HG02870 (cell line): ENCODE results near the gene DGKI.

Experiments
- ATAC-seq: cut with Tn5 transposase; IDR thresholded peaks from one replicate; pipeline ENCODE4 v1.9.1; 2021; ENCODE audit warnings: mild to moderate bottlenecking, moderate library complexity; ENCODE audit not compliant: unreplicated experiment

DGKI gene

GRCh38 chr7:137692399-137692798, 154.4 kb downstream of the DGKI start:
- ATAC-seq, result no peak

DNA sequence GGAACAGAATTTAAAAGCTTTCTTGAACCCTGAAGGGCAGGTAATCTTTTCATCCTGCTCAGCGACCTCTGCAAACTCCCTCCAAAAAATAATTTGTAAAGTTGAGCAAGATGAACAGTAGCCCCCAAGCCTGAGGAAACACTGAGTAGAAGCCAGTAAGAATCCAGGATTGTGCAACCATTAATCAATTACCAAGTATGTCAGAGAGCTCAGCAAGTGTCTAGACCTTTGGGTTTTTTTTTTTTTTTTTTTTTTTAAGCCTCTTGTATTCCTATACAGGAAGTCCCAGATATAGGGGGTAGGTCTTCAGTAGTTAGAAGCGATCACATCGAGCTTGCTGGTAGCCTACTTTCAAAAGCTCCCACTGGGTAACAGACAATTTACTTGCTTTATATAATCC, 155.2 kb downstream of the DGKI start:
- ATAC-seq, result no peak

DNA sequence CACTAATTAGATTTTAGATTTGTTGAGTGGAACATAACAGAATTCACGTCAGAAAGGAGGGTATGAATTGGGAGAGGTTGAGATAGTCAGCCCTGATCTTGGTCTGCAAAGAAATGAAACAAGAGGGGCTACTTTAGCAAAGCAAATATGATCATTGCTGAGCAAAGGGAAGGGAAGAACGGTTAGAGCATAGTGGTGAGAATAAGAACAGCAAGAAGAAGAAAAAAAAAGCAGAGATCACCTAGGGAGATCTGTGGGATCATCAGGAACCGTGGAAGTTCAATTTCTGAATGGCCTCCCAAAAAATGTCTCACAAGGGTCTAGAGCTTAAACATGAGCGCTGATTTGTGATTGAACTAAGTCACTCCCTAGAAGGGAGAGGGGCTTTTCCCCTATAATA, 156.1 kb downstream of the DGKI start:
- no peak for ATAC-seq

DNA sequence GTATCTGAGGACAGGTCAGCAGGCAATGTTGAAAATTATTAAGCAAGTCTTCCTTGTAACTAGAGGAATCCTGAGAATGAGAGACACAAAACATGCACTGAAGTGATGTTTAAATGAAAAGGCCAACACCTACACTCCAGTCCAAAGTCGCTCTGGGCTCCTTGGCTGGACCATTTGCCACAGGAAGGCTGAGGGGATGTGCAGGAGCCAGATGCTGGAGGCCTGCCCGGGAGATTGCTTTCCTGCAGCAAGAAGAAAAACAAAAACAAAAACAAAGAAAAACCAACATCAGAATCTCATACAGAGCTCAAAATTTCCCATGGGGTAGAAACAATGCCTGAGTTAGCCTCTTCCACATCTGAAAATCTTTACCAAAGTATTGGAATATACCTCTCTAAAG, 157.0 kb downstream of the DGKI start:
- ATAC-seq, result no peak

DNA sequence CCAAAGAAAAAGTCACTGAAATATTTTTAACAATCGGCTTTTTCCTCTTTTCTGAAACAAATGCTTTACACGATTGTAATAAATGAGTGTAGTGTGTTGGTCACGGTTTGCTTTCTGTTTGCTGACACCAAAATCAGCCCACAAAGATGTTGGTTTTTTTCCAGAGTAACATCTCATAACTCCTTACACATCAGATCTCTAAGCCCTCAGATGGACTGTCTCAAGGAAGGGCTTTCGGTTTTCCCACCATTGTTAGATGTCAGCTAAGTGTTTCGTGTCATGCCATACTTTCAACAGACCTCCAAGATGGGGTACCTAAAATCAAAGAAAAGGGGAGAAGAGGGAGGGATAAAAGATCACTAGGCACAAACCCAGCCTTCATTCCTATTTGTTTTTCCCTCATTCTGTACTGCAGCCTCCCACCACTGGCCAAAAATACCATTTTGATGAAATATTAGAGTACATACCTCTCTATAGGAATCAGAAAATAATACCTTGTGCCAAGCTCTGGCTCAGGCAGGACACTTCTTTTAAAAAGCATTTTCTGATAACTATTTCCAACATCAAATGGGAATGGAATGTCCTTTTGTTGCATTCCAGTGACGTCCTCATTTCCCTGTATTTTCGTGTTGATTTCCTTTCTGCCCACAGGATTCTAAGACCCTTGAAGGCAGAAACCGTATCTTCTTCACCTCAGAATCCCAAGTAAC, 159.1 kb downstream of the DGKI start:
- ATAC-seq, result no peak

DNA sequence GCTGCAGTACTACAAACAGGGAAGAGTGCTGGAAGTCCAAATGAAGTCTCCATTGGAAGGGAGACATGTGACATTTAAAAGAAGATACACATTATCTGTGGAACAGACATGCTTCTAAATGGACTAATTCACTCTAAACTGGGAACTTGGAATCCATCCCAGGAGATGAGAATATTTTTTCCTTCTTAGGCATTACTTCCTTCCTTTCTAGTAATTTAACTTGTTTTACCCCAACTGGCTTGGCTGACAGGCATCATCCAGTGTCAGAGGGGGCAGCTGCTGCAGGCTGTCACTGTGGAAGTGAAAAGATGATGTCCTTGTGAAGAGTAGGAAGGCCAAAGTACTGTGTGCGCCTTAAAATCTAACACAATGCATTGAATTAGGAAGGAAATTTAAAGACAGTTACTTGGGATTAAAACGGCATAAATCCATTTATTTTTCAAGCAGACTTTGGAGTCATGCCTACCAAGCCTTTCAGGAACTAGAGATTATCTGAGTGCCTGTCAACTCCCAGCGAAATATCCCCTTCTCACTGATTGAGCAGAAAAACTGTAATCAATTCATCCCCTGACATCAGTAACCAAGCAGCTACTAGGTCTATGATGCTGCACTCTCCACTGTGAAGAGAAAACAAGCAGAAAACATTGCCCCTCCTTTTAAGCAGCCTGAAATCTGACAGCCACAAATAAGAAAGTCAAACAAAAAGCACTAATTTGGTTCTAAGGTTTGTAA, 161.2 kb downstream of the DGKI start:
- ATAC-seq, result no peak

- no peak for ATAC-seq
Measured at GRCh38 chr7:137684776-137685175, 162.0 kb downstream of the DGKI start.

DNA sequence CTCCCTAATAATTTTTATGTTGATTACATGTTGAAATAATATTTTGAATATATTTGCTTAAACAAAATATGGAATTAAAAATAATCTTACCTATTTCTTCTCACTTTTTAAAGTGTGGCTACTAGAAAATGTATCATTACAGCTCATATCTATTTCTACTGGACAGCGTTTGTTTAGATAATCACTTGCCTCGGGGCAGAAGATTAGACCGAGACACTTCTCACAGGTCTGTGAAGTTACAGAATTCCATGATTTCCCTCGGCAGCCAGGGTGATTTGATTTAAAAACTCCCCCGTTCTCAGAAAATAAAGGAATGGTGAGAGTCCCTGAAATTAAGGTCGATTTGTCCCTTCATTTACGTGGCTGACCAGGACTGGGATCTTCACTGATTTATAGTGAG, 162.5 kb downstream of the DGKI start:
- no peak for ATAC-seq

- ATAC-seq, result no peak
Measured at GRCh38 chr7:137682596-137682995, 164.2 kb downstream of the DGKI start.

- no peak for ATAC-seq
Measured at GRCh38 chr7:137681657-137682562, 164.9 kb downstream of the DGKI start.

DNA sequence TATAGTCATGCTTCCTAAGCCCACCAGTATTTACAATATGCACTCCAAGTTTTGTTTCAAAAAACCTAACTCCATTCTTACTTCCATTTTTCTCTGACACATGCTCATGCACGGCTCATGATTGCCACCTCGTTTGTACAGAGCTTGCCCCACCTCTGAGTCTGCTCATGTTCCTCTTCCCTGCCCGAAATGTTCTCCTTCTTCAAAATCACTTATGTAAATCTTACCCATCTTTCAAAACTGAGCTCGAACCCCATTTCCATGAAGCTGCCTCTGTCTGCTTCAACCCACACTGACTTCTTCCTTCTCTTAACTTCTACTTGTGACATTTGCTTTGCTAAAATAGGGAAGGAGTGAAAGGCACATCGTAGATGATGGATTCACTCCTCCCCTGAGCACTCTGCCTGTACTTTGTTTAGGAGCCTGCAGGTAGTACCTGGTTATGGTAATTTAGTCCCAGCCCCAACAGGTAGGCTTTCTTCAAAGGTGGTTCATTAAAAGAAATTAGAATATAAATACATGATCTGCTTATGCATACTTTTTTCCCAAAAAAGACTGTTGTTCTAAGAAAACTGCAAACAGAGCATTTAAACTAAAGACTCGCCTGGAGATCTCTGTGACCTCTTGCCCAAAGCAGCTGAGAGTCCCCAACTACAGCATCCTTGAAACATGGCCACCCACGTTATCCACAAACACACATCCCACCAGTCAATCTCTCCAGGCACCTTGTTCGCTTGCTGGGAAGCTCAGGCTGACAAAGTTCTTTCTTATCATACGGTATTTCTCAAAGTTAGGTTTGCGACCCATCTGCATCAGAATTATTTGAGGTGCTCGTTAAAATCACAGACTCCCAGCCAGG, 172.0 kb downstream of the DGKI start:
- ATAC-seq, result no peak

- no peak for ATAC-seq
Measured at GRCh38 chr7:137674048-137674447, 172.7 kb downstream of the DGKI start.

- no peak for ATAC-seq
Measured at GRCh38 chr7:137671920-137672319, 174.9 kb downstream of the DGKI start.

- peak; percentile 65 for ATAC-seq
Measured at GRCh38 chr7:137670222-137671064, 176.3 kb downstream of the DGKI start.

- no peak for ATAC-seq
Measured at GRCh38 chr7:137669706-137670105, 177.1 kb downstream of the DGKI start.

DNA sequence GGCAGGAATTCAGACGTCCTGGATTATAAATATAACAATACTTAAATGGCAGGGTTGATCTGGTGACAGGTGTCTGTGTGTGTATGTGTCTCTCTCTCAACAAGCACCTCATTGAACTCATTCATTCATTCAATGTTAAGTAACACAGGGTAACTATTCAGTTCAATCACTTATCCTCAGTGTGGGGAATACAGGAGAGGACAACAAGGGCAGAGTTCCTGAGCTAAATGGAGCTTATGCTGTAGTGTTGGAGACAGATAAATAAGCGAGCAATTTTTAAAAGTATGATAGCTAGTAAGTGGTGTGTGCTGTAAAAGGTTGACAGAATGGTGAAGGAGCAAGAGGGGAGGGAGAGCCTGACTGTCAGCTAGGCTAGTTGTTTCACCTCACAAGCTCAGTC, 178.4 kb downstream of the DGKI start:
- no peak for ATAC-seq

- ATAC-seq, result no peak
Measured at GRCh38 chr7:137667633-137668387, 179.0 kb downstream of the DGKI start.

DNA sequence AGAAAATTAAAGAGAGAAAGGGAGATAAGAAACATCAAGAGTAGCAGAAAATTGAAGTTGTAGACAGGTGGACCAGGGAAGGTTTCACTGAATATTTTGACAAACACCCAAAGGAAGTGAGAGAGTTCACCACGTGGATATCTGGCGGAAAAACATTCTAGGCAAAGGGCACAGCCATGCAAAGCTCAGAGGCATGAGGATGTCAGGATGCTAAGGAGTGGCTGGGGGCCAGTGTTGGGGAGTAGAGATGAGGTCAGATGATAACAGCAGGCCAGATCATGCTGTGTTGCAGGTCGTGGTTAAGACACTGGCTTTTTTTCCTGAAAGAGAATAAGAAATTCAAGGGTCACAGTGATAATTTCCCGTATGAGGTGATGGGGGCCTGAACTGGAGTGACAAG, 181.9 kb downstream of the DGKI start:
- no peak for ATAC-seq

DNA sequence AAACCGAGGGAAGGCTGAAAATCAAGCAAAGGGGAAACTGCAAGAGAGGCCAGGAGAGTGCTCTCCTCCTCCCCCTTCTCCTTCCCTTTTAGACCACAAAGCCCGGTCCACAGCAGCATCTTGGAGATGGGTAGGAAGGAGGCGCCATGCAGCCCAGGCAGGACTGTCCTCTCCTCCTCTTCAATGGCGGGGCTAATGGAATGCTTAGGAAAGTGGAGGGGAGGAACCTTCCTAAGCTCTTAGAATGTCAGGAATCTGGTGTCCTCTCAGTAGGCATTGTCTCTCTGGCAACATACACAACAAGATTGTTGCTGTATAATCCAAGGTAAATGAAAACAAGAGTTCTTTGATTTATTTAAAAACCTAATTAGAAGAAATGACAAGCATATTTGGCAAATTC, 185.1 kb downstream of the DGKI start:
- ATAC-seq, result no peak
